Body of pancreas (tissue), 4 donors: Measurements from ENCODE around the gene LAMA4.

Experiments
- CTCF ChIP-seq, 7 experiments: fragments of 450-650 bp in 4 of 7; fragments of 200-600 bp in 3 of 7; sonication (generic) in 3 of 7; IDR thresholded peaks; one replicate each; pipeline ENCODE4 v1.5.1; 2016 to 2019; ENCODE audit warnings: antibody characterized with exemption in 7 of 7
- POLR2A ChIP-seq, 3 donors: fragments of 450-650 bp; IDR thresholded peaks; one replicate each; pipeline ENCODE4 v1.6.1; 2016; ENCODE audit warnings: antibody characterized with exemption in 3 of 3, mild to moderate bottlenecking in 2 of 3

GRCh38 chr6:112221981-112222852 is 32.1 kb downstream of the LAMA4 start:
- TF ChIP-seq CTCF (IDR thresholded peaks at IDR 0.05), result no peak
- TF ChIP-seq POLR2A (IDR thresholded peaks at IDR 0.05), result no peak
